ENCODE data around the gene PPARG. TPM values are rescaled to one million over a fixed set of nuclear protein-coding genes. Genes with fewer than 3 reads are reported as not detected.

The PPARG gene
- total RNA-seq, 1 donor from 2014 or later = 128 TPM

DNA sequence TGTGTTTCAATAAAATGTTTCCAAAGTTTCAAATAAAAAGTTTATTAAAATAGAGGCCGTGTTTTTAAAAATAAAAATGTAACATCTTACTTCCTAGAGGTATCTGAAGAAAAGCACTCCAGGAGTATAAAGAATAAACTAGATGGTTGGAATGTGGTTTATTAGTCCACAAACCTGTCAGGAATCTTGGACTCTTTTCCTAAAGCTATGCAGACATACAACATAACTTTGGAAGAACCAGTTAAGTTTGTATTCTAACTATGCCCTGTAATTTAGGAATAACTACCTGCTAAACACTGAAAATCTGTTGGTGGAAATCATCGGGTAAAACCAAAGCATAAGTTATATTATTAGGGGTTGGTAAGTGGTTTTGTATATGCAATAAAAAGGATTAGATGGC is 51.6 kb downstream of the PPARG start:
- no peaks in the 10 kb centered on the region for H3K9me3 ChIP-seq
- ATAC-seq (no peak), DNase-seq (no peak)
- TF ChIP-seq, protein P1, sequence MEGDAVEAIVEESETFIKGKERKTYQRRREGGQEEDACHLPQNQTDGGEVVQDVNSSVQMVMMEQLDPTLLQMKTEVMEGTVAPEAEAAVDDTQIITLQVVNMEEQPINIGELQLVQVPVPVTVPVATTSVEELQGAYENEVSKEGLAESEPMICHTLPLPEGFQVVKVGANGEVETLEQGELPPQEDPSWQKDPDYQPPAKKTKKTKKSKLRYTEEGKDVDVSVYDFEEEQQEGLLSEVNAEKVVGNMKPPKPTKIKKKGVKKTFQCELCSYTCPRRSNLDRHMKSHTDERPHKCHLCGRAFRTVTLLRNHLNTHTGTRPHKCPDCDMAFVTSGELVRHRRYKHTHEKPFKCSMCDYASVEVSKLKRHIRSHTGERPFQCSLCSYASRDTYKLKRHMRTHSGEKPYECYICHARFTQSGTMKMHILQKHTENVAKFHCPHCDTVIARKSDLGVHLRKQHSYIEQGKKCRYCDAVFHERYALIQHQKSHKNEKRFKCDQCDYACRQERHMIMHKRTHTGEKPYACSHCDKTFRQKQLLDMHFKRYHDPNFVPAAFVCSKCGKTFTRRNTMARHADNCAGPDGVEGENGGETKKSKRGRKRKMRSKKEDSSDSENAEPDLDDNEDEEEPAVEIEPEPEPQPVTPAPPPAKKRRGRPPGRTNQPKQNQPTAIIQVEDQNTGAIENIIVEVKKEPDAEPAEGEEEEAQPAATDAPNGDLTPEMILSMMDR (IDR thresholded peaks at IDR 0.05) = no peak
- no peaks in the 10 kb centered on the region for H3K27me3 ChIP-seq (ENCODE audit: low read depth)
- intact Hi-C loops (cut with DNase I) = no loop called here
- no peak overlapping the region for H3K27ac ChIP-seq
- H3K4me1 ChIP-seq = no peaks in the 10 kb centered on the region
- H3K4me3 ChIP-seq = no peak overlapping the region
- H3K36me3 ChIP-seq = no peaks in the 10 kb centered on the region

DNA sequence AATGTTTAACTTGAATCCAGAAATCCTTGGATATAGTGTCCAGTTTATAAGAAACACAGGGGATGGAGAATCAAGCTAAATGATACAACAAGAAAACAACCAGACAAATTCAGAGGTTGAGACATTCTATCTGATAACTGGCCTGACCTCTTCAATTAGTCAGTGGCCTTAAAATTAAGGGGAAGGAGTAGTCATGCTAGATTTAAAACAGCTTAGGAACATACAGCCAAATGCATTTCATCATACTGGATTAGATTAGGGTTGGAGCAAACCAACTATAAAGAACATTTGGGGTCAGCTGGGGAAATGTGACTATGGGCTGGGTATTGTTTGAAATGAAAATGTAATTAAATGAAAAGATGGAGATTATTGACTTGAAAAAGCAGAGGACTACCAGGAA is 53.3 kb downstream of the PPARG start:
- H3K4me1 ChIP-seq = no peaks in the 10 kb centered on the region
- no peaks in the 10 kb centered on the region for H3K36me3 ChIP-seq
- no peaks in the 10 kb centered on the region for H3K27me3 ChIP-seq (ENCODE audit: low read depth)
- no peak for ATAC-seq
- H3K4me3 ChIP-seq = no peak overlapping the region
- no peak overlapping the region for H3K27ac ChIP-seq
- intact Hi-C loops (cut with DNase I) = no loop called here
- H3K9me3 ChIP-seq = no peaks in the 10 kb centered on the region
- TF ChIP-seq, protein P1 (IDR thresholded peaks at IDR 0.05) = no peak
- DNase-seq = no peak

DNA sequence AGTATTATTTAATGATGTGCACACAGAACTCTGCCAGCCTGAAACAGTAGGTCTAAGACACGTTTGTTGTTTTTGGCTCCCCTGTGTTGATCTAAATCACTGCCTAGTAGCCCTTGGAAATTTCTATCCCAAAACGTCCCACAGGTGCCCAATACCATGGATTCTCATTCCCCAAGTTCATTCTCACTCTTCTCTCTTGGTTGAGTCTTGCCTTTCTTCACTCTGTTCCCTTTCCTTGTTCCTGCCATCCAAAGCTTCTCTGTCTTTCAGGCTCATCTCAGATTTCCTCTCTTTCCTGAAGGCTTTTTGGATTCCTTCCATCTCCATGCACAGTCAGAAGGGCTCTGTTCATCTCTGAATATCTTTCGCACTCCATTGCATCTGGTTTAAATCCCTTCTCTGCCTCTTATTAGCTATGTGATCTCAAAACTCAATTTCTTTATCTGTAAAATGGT is 54.2 kb downstream of the PPARG start:
- TF ChIP-seq, protein P1 (IDR thresholded peaks at IDR 0.05) = no peak
- Histone ChIP-seq H3K36me3 (no peaks in the 10 kb centered on the region), H3K27ac (no peak overlapping the region), H3K27me3 (ENCODE audit: low read depth) (no peaks in the 10 kb centered on the region), H3K4me1 (no peaks in the 10 kb centered on the region), H3K4me3 (no peak overlapping the region), H3K9me3 (no peaks in the 10 kb centered on the region)
- no peak for ATAC-seq
- intact Hi-C loops (cut with DNase I) = no loop called here
- no peak for DNase-seq

DNA sequence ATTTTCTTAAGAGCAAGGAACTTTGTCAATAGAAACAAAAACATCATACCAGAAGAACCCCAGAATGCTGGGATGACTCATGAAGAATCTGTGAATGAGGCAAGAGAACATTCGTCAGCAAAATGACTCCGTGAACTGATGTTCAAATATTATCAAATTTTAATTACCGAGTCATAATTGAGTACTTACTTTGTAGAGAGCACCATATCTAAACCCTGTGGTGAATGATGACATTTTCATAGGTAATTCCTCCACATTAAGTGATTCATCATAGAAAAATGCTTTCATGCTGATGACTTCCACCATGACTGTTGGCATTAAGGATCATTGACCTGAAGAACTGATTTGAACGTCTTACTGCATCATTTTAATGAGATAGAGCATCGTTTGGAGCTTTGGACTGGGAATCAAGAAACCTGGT is 56.3 kb downstream of the PPARG start:
- Histone ChIP-seq H3K36me3 (no peaks in the 10 kb centered on the region), H3K4me1 (peaks cover 6% of the 10 kb centered on the region), H3K27me3 (ENCODE audit: low read depth) (no peaks in the 10 kb centered on the region), H3K4me3 (no peak overlapping the region), H3K27ac (no peak overlapping the region), H3K9me3 (no peaks in the 10 kb centered on the region)
- TF ChIP-seq, protein P1 (IDR thresholded peaks at IDR 0.05) = no peak
- ATAC-seq (no peak), DNase-seq (no peak)
- intact Hi-C loops (cut with DNase I) = no loop called here

DNA sequence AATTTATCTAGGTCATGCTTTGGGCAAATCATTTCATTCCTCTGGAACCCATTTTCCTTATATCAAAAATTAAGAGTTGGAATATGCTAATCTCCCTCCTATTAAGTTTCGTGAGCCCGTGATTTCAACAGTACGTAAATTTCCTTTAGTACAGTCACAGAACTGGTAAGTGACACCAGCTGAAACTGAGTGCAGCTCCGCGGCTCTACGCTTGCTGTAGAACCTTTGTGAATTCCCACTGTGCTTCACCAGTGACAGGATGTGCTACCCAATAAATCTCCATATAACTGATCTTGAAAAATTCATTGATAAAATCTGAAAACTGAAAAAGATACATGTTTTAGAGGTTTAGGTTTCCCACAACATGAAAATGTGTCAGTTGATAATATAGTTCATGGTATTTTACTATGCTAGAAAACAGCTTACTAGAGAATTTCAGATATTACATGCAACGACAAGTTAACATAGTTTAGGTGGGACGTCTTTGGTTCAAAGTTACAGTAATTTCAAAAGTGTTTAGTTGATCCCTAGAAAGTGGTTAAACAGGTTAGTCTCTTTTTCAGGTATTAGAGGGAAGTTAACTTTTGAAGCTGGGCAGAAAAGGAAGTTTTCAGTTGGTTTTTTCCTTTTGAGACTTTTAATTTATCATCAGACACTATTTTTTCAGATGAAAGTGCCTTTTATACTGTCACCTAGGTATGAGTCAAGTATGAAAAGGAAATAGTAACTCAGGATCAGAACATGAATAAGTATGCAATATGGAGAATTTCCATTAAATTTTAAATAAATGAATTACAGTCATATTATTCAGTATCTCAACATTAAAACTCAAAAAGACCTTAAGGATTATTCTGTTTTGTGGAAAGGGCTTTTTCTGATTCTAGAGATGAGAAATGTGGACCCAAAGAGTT is 57.0 kb downstream of the PPARG start:
- Histone ChIP-seq H3K9me3 (no peaks in the 10 kb centered on the region), H3K4me1 (peaks cover 10% of the 10 kb centered on the region), H3K4me3 (no peak overlapping the region), H3K36me3 (no peaks in the 10 kb centered on the region), H3K27ac (no peak overlapping the region), H3K27me3 (ENCODE audit: low read depth) (no peaks in the 10 kb centered on the region)
- intact Hi-C loops (cut with DNase I) = no loop called here
- DNase-seq (no peak), ATAC-seq (no peak)
- TF ChIP-seq, protein P1 (IDR thresholded peaks at IDR 0.05) = no peak

Data from lower lobe of right lung (tissue), 2 donors.